Mucosa of gallbladder (tissue), 1 donor: ENCODE results near the gene IL36A. TPM values are rescaled to one million over a fixed set of nuclear protein-coding genes. Genes with fewer than 3 reads are reported as not detected.

Experiments
- DNase-seq: peaks from one replicate; pipeline ENCODE4 v3.0.0-alpha.2; 2020; ENCODE audit warnings: low spot score
- total RNA-seq: library from RNA; stranded (reverse); gene quantifications from one replicate; pipeline ENCODE4 v1.2.1, GENCODE V29; 2021
- donor health status: DM: no; HTN: no; CAD: no.

IL36A gene
- total RNA-seq: not detected

- no peak for DNase-seq
Observed at GRCh38 chr2:113005030-113005509, at the start of gene IL36A. IL36A (plus strand) TSS chr2:113005459; CDS start chr2:113005872, 413 bp downstream.

GRCh38 chr2:112957511-112957910 is 47.7 kb upstream of the IL36A start:
- DNase-seq: no peak

- no peak for DNase-seq
Observed at GRCh38 chr2:112958428-112959108, 46.7 kb upstream of the IL36A start.

- DNase-seq: no peak
Observed at GRCh38 chr2:112959109-112959812, 46.0 kb upstream of the IL36A start.

- DNase-seq: no peak
Observed at GRCh38 chr2:112960230-112960825, 44.9 kb upstream of the IL36A start.

GRCh38 chr2:112962308-112963175 is 42.7 kb upstream of the IL36A start:
- no peak for DNase-seq

GRCh38 chr2:112967023-112967422 is 38.2 kb upstream of the IL36A start:
- no peak for DNase-seq

GRCh38 chr2:112972423-112973086 is 32.7 kb upstream of the IL36A start:
- no peak for DNase-seq

GRCh38 chr2:112973156-112973555 is 32.1 kb upstream of the IL36A start:
- no peak for DNase-seq

- DNase-seq: no peak
Observed at GRCh38 chr2:112977559-112978056, 27.7 kb upstream of the IL36A start, which contains the start of gene IL36G. IL36G (plus strand) TSS chr2:112978006; CDS start chr2:112978639, 633 bp downstream.

- no peak for DNase-seq
Observed at GRCh38 chr2:112979731-112980130, 25.5 kb upstream of the IL36A start.

- DNase-seq: no peak
Observed at GRCh38 chr2:112980537-112980936, 24.7 kb upstream of the IL36A start.

- no peak for DNase-seq
Observed at GRCh38 chr2:112985090-112985489, 20.2 kb upstream of the IL36A start.

- DNase-seq: no peak
Observed at GRCh38 chr2:112989611-112990010, 15.6 kb upstream of the IL36A start.

GRCh38 chr2:112993831-112994230 is 11.4 kb upstream of the IL36A start:
- DNase-seq: peak; percentile 50

- DNase-seq: no peak
Observed at GRCh38 chr2:112994648-112995047, 10.6 kb upstream of the IL36A start.

GRCh38 chr2:112995346-112995920 is 9.8 kb upstream of the IL36A start:
- DNase-seq: no peak

GRCh38 chr2:112996635-112997034 is 8.6 kb upstream of the IL36A start:
- DNase-seq: no peak

- DNase-seq: no peak
Observed at GRCh38 chr2:112997151-112997550, 8.1 kb upstream of the IL36A start.

- DNase-seq: no peak
Observed at GRCh38 chr2:113000436-113000835, 4.8 kb upstream of the IL36A start.

GRCh38 chr2:113002677-113003076 is 2.6 kb upstream of the IL36A start:
- no peak for DNase-seq
